Suprapubic skin (tissue), 4 donors: ENCODE data around the gene KIAA1671.
"Not testable (repeated sequence)": the region's sequence is repeated elsewhere in the genome, so short reads cannot be mapped to it uniquely, and the experiment has no call there.

Source experiments
- POLR2A ChIP-seq, 2 donors: fragments of 450-650 bp; IDR thresholded peaks; one replicate each; pipeline ENCODE4 v1.6.1; 2017; ENCODE audit warnings: antibody characterized with exemption in 2 of 2, mild to moderate bottlenecking in 2 of 2, moderate library complexity in 2 of 2
- POLR2AphosphoS5 ChIP-seq, 3 donors: sonication (generic); formaldehyde crosslinking; IDR thresholded peaks; one replicate each; pipeline ENCODE4 v1.6.1; 2017; ENCODE audit warnings: antibody characterized with exemption in 3 of 3

DNA sequence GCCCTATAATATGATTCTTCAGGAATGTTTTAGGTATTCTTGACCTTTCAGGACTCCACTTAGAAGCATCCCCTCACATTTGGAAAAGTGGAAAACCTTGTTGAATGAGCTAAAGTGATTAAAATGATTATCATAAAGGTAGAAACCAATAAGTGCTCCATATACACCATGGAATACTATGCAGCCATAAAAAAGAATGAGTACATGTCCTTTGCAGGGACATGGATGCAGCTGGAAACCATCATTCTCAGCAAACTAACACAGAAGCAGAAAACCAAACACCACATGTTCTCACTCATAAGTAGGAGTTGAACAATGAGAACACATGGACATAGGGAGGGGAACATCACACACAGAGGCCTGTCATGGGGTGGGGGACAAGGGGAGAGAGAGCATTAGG, 281.2 kb downstream of the KIAA1671 start:
- not testable (repeated sequence) for TF ChIP-seq POLR2AphosphoS5, POLR2A (IDR thresholded peaks at IDR 0.05)
